ENCODE measurements around the gene RAB5A.

The RAB5A gene

GRCh38 chr3:19934098-19934566, 12.8 kb upstream of the RAB5A start, which contains the start of gene EFHB:
Gene EFHB, minus strand, starts transcription at chr3:19934217. Its CDS starts 199 bp downstream, at chr3:19934018.
- no peak within 1 kb of the TSS for H3K27ac ChIP-seq
- TF ChIP-seq, protein P1, sequence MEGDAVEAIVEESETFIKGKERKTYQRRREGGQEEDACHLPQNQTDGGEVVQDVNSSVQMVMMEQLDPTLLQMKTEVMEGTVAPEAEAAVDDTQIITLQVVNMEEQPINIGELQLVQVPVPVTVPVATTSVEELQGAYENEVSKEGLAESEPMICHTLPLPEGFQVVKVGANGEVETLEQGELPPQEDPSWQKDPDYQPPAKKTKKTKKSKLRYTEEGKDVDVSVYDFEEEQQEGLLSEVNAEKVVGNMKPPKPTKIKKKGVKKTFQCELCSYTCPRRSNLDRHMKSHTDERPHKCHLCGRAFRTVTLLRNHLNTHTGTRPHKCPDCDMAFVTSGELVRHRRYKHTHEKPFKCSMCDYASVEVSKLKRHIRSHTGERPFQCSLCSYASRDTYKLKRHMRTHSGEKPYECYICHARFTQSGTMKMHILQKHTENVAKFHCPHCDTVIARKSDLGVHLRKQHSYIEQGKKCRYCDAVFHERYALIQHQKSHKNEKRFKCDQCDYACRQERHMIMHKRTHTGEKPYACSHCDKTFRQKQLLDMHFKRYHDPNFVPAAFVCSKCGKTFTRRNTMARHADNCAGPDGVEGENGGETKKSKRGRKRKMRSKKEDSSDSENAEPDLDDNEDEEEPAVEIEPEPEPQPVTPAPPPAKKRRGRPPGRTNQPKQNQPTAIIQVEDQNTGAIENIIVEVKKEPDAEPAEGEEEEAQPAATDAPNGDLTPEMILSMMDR (IDR thresholded peaks at IDR 0.05) = no peak
- DNase-seq (ENCODE audit: low spot score) = no peak
- no peak within 1 kb of the TSS for H3K4me3 ChIP-seq

DNA sequence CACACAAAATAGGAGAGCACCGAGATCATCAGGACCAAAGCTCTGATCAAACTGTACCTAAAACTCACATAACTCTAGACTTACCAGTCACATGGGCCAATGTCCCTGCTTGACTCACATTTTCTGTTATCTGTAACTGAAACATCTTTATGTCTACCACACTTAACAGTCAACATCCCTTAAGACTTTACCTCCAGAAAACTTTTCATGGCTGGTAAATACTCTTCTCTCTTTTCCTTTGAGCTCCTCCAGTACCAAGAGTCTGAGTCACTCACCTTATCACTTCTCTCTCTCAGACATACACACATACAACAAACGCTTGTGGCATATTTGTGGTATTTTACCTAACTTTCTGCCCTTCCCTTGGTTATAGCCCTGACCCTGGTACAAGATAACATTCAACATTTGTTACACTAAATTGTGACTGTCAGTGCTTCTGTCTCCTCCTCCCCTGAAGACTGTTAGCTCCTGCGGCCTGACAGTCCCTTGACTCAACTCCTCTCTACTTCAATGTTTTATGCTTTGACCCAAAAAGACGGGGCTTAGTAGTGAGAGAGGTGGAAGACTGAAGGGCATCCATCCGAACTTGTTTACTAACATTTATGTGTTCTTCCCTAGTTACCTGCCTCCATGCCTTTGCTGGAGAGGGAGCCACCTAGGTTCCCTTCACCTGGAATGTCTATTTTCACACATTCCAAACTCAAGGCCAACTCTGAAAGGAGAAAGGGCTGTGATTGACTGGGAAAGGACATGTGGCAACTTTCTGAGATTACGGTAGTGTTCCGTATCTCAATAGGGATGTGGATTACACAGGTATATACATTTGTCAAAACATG, 9.2 kb upstream of the RAB5A start:
- Histone ChIP-seq H3K4me3 (no peak overlapping the region), H3K27ac (no peak overlapping the region)
- DNase-seq (ENCODE audit: low spot score) = no peak
- TF ChIP-seq, protein P1 (IDR thresholded peaks at IDR 0.05) = no peak

DNA sequence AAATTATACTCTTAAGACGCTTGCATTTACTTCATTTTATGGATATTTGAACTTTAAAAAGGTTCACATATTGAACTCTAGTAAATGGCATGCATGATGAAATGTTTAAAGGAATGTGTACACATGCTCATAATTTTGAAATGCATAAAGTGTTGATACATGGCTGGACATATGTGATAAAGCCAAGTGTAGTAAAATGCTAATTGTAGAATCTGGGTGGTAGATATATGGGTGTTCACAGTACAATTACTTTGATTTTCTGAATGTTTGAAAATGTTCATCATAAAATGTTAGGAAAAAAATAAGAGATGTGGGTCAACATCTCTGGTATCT, 8.6 kb upstream of the RAB5A start:
- Histone ChIP-seq H3K27ac (no peak overlapping the region), H3K4me3 (no peak overlapping the region)
- DNase-seq (ENCODE audit: low spot score) = no peak
- TF ChIP-seq, protein P1 (IDR thresholded peaks at IDR 0.05) = no peak

- H3K4me3 ChIP-seq = no peak overlapping the region
- no peak for DNase-seq (ENCODE audit: low spot score)
- H3K27ac ChIP-seq = no peak overlapping the region
- TF ChIP-seq, protein P1 (IDR thresholded peaks at IDR 0.05) = no peak
Observed at GRCh38 chr3:19940643-19941042, 6.3 kb upstream of the RAB5A start.

GRCh38 chr3:19945534-19945933, 1.4 kb upstream of the RAB5A start:
- TF ChIP-seq, protein P1 (IDR thresholded peaks at IDR 0.05) = no peak
- DNase-seq (ENCODE audit: low spot score) = no peak
- Histone ChIP-seq H3K27ac (no peak overlapping the region), H3K4me3 (peak overlapping the region; percentile 95)

DNA sequence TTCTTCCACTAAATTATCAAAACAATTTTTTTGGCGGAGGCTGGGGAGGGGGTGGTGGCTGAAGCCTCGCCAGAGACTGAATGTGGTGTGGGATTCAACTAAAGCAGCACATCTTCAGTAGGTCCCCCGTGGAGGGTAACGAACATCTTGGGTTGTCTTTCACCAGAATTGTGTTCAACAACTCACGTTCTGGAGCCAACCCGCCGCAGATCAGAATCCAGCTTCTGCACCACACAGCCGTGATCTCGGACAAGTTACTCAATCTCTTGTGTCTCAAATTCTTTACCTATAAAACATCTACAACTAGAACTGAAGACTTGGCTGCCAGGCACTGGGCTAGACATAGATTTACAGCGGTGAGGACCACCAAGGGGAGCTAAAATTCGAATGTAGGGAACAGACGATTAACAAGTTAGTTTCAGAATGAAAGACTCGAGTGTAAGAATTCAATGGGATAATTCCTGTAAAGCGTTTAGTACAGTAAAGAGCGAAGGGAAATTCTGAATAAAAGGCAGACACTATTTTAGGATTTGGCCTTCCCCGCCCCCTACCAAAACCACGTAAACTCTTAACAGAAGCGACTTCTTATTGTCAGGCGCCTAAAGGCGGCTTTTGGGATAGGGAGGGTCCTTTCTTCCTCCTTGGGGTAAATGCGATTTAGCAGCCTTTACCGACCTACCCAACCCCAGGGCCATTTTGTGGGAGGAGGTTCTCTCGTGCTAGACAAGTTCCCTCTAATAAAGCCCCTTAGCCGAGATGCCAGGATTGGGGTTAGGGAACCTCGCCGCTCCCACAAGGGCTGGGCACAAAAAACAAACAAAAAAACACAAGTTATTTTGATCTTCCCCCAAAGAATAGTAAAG, 697 bp upstream of the RAB5A start:
- Histone ChIP-seq H3K27ac (peak overlapping the region; percentile 99 to 100), H3K4me3 (peak overlapping the region; percentile 95)
- no peak for DNase-seq (ENCODE audit: low spot score)
- TF ChIP-seq, protein P1 (IDR thresholded peaks at IDR 0.05) = no peak

Measured in coronary artery (tissue), 2 donors.